ENCODE measurements around the gene SORBS1.

SORBS1 gene

GRCh38 chr10:95389982-95390381 is 171.2 kb downstream of the SORBS1 start:
- no peak overlapping the region for H3K4me2 ChIP-seq (ENCODE audit: low read depth, low read length, poor library complexity, severe bottlenecking)
- no peaks in the 10 kb centered on the region for H3K9me2 ChIP-seq (replicated peaks; ENCODE audit: insufficient read depth, low read length)
- H3K79me2 ChIP-seq (ENCODE audit: insufficient read depth, low read length) = no peaks in the 10 kb centered on the region
- no peaks in the 10 kb centered on the region for H3K36me3 ChIP-seq (ENCODE audit: low read length)
- no peaks in the 10 kb centered on the region for H3K27me3 ChIP-seq (ENCODE audit: low read length)
- no peak overlapping the region for H3K4me3 ChIP-seq (ENCODE audit: insufficient read depth, low read length, poor library complexity, severe bottlenecking)
- no peaks in the 10 kb centered on the region for H4K20me1 ChIP-seq (ENCODE audit: low read depth, low read length)
- H3K9ac ChIP-seq (ENCODE audit: low read length) = no peak overlapping the region
- no peak for TF ChIP-seq EZH2phosphoT487 (conservative IDR thresholded peaks at IDR 0.05; ENCODE audit: low read length)
- H3F3A ChIP-seq (ENCODE audit: insufficient read depth) = no peaks in the 10 kb centered on the region
- no peak overlapping the region for H3K27ac ChIP-seq (ENCODE audit: low read depth, low read length)
- H2AFZ ChIP-seq (ENCODE audit: low read depth, low read length, severe bottlenecking) = no peak overlapping the region
- no peaks in the 10 kb centered on the region for H3K9me3 ChIP-seq (ENCODE audit: insufficient read depth, low read length)

- no peaks in the 10 kb centered on the region for H3F3A ChIP-seq (ENCODE audit: insufficient read depth)
- H3K79me2 ChIP-seq (ENCODE audit: insufficient read depth, low read length) = no peaks in the 10 kb centered on the region
- no peaks in the 10 kb centered on the region for H3K9me3 ChIP-seq (ENCODE audit: insufficient read depth, low read length)
- H3K36me3 ChIP-seq (ENCODE audit: low read length) = no peaks in the 10 kb centered on the region
- H2AFZ ChIP-seq (ENCODE audit: low read depth, low read length, severe bottlenecking) = no peak overlapping the region
- H3K4me3 ChIP-seq (ENCODE audit: insufficient read depth, low read length, poor library complexity, severe bottlenecking) = no peak overlapping the region
- H3K27ac ChIP-seq (ENCODE audit: low read depth, low read length) = no peak overlapping the region
- H3K9ac ChIP-seq (ENCODE audit: low read length) = no peak overlapping the region
- TF ChIP-seq EZH2phosphoT487 (conservative IDR thresholded peaks at IDR 0.05; ENCODE audit: low read length) = no peak
- TF ChIP-seq, protein P1, sequence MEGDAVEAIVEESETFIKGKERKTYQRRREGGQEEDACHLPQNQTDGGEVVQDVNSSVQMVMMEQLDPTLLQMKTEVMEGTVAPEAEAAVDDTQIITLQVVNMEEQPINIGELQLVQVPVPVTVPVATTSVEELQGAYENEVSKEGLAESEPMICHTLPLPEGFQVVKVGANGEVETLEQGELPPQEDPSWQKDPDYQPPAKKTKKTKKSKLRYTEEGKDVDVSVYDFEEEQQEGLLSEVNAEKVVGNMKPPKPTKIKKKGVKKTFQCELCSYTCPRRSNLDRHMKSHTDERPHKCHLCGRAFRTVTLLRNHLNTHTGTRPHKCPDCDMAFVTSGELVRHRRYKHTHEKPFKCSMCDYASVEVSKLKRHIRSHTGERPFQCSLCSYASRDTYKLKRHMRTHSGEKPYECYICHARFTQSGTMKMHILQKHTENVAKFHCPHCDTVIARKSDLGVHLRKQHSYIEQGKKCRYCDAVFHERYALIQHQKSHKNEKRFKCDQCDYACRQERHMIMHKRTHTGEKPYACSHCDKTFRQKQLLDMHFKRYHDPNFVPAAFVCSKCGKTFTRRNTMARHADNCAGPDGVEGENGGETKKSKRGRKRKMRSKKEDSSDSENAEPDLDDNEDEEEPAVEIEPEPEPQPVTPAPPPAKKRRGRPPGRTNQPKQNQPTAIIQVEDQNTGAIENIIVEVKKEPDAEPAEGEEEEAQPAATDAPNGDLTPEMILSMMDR (IDR thresholded peaks at IDR 0.05; ENCODE audit: insufficient read depth, low read length, poor library complexity, severe bottlenecking) = no peak
- no peaks in the 10 kb centered on the region for H3K9me2 ChIP-seq (replicated peaks; ENCODE audit: insufficient read depth, low read length)
- H4K20me1 ChIP-seq (ENCODE audit: low read depth, low read length) = no peaks in the 10 kb centered on the region
- H3K4me2 ChIP-seq (ENCODE audit: low read depth, low read length, poor library complexity, severe bottlenecking) = no peak overlapping the region
- H3K27me3 ChIP-seq (ENCODE audit: low read length) = no peaks in the 10 kb centered on the region
Observed at GRCh38 chr10:95389176-95389575, 172.0 kb downstream of the SORBS1 start.

DNA sequence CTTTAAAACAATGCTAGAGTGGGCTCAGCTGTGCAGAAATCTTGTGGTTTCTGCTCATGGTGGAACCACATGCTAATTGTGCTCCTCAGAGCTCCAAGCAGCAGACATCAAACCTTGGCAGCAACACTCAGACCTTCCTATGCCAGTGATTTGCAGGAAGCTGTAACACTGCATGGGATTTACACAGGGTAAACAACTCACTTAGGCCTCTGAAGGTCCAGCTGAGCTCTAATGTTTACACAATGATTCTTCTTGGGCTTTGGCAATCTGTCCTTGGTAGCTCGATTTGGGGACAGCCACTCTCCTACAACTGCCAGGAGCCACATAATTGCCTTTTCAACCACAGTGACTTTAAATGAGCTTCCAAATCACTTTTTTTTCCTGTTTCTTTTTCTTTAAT is 172.6 kb downstream of the SORBS1 start:
- no peak overlapping the region for H3K4me2 ChIP-seq (ENCODE audit: low read depth, low read length, poor library complexity, severe bottlenecking)
- no peak overlapping the region for H2AFZ ChIP-seq (ENCODE audit: low read depth, low read length, severe bottlenecking)

GRCh38 chr10:95388109-95388471 is 173.1 kb downstream of the SORBS1 start:
- TF ChIP-seq, protein P1 (IDR thresholded peaks at IDR 0.05; ENCODE audit: insufficient read depth, low read length, poor library complexity, severe bottlenecking) = no peak
- TF ChIP-seq EZH2phosphoT487 (conservative IDR thresholded peaks at IDR 0.05; ENCODE audit: low read length) = no peak
- Histone ChIP-seq H3K27ac (ENCODE audit: low read depth, low read length) (no peak overlapping the region), H3K9ac (ENCODE audit: low read length) (no peak overlapping the region), H3K36me3 (ENCODE audit: low read length) (no peaks in the 10 kb centered on the region), H3K9me2 (replicated peaks; ENCODE audit: insufficient read depth, low read length) (no peaks in the 10 kb centered on the region), H3K79me2 (ENCODE audit: insufficient read depth, low read length) (no peaks in the 10 kb centered on the region), H3F3A (ENCODE audit: insufficient read depth) (no peaks in the 10 kb centered on the region), H4K20me1 (ENCODE audit: low read depth, low read length) (no peaks in the 10 kb centered on the region), H3K4me2 (ENCODE audit: low read depth, low read length, poor library complexity, severe bottlenecking) (no peak overlapping the region), H3K4me3 (ENCODE audit: insufficient read depth, low read length, poor library complexity, severe bottlenecking) (no peak overlapping the region), H3K27me3 (ENCODE audit: low read length) (no peaks in the 10 kb centered on the region), H2AFZ (ENCODE audit: low read depth, low read length, severe bottlenecking) (no peak overlapping the region), H3K9me3 (ENCODE audit: insufficient read depth, low read length) (no peaks in the 10 kb centered on the region)

More for the DNA sequence above, 172.6 kb downstream of the SORBS1 start:
- Histone ChIP-seq H3F3A (ENCODE audit: insufficient read depth) (no peaks in the 10 kb centered on the region), H3K79me2 (ENCODE audit: insufficient read depth, low read length) (no peaks in the 10 kb centered on the region), H3K27me3 (ENCODE audit: low read length) (no peaks in the 10 kb centered on the region), H3K9ac (ENCODE audit: low read length) (no peak overlapping the region), H3K9me3 (ENCODE audit: insufficient read depth, low read length) (no peaks in the 10 kb centered on the region), H4K20me1 (ENCODE audit: low read depth, low read length) (no peaks in the 10 kb centered on the region), H3K36me3 (ENCODE audit: low read length) (no peaks in the 10 kb centered on the region), H3K27ac (ENCODE audit: low read depth, low read length) (no peak overlapping the region), H3K9me2 (replicated peaks; ENCODE audit: insufficient read depth, low read length) (no peaks in the 10 kb centered on the region), H3K4me3 (ENCODE audit: insufficient read depth, low read length, poor library complexity, severe bottlenecking) (no peak overlapping the region)
- TF ChIP-seq EZH2phosphoT487 (conservative IDR thresholded peaks at IDR 0.05; ENCODE audit: low read length) = no peak
- TF ChIP-seq, protein P1 (IDR thresholded peaks at IDR 0.05; ENCODE audit: insufficient read depth, low read length, poor library complexity, severe bottlenecking) = no peak

Measured in SU-DHL-6 (cell line).